GM18951 (cell line): ENCODE measurements around the gene GRIN3A.
"Not testable (repeated sequence)": the region's sequence is repeated elsewhere in the genome, so short reads cannot be mapped to it uniquely, and the experiment has no call there.

Source experiments
- POLR2A ChIP-seq: IDR thresholded peaks from 4 replicates; pipeline ENCODE4 v1.6.1; 2011; ENCODE audit warnings: mild to moderate bottlenecking; ENCODE audit not compliant: insufficient read length, insufficient read depth; ENCODE audit errors: extremely low read depth
- in situ Hi-C: fragments of 300-500 bp; cut with MboI; formaldehyde crosslinking; loops from one replicate; pipeline ENCODE4 v1.12.0; 2022; ENCODE audit warnings: low sequenced_read_pairs, mixed read lengths, inconsistent platforms; ENCODE audit not compliant: unreplicated experiment

Gene GRIN3A

GRCh38 chr9:101571114-101571513 lies 167.3 kb downstream of the GRIN3A start:
- no peak for TF ChIP-seq POLR2A
- in situ Hi-C loops: no loop called here

GRCh38 chr9:101569741-101570501 lies 168.5 kb downstream of the GRIN3A start:
- TF ChIP-seq POLR2A: no peak

GRCh38 chr9:101567725-101568350 lies 170.6 kb downstream of the GRIN3A start:
- in situ Hi-C loops: no loop called here
- no peak for TF ChIP-seq POLR2A

More at GRCh38 chr9:101569741-101570501, 168.5 kb downstream of the GRIN3A start:
- in situ Hi-C loops: no loop called here

GRCh38 chr9:101566904-101567724 lies 171.3 kb downstream of the GRIN3A start:
- no peak for TF ChIP-seq POLR2A
- in situ Hi-C loops: no loop called here

GRCh38 chr9:101564252-101564651 lies 174.2 kb downstream of the GRIN3A start:
- in situ Hi-C loops: no loop called here
- TF ChIP-seq POLR2A: no peak

- in situ Hi-C loops: no loop called here
- TF ChIP-seq POLR2A: no peak
These were observed 175.5 kb downstream of the GRIN3A start for GRCh38 chr9:101562966-101563365.

GRCh38 chr9:101561740-101562139 lies 176.7 kb downstream of the GRIN3A start:
- TF ChIP-seq POLR2A: no peak
- in situ Hi-C loops: no loop called here

GRCh38 chr9:101549472-101550098 lies 188.9 kb downstream of the GRIN3A start:
- in situ Hi-C loops: not testable (repeated sequence)

- in situ Hi-C loops: no loop called here
These were observed 195.2 kb downstream of the GRIN3A start for GRCh38 chr9:101543098-101543735.

GRCh38 chr9:101540069-101540468 lies 198.4 kb downstream of the GRIN3A start:
- no peak for TF ChIP-seq POLR2A
- in situ Hi-C loops: no loop called here

More at GRCh38 chr9:101543098-101543735, 195.2 kb downstream of the GRIN3A start:
- no peak for TF ChIP-seq POLR2A

- no peak for TF ChIP-seq POLR2A
These were observed 201.5 kb downstream of the GRIN3A start for GRCh38 chr9:101536938-101537337.

GRCh38 chr9:101536351-101536750 lies 202.1 kb downstream of the GRIN3A start:
- TF ChIP-seq POLR2A: no peak
- in situ Hi-C loops: no loop called here

More at GRCh38 chr9:101536938-101537337, 201.5 kb downstream of the GRIN3A start:
- in situ Hi-C loops: no loop called here

- peak; percentile 70 for TF ChIP-seq POLR2A
- in situ Hi-C loops: no loop called here
These were observed 204.9 kb downstream of the GRIN3A start, which contains the start of gene RNF20 for GRCh38 chr9:101533334-101534204. Gene RNF20 (plus strand): TSS chr9:101533853. CDS start chr9:101535424, 1,571 bp downstream.
